Cortex of kidney (tissue), 1 donor: ENCODE measurements around the gene GRIN3A.
"Not testable (repeated sequence)": the region's sequence is repeated elsewhere in the genome, so short reads cannot be mapped to it uniquely, and the experiment has no call there.

Source experiments
- DNase-seq: peaks from one replicate; lab custom pipeline; 2025; lab: John Stamatoyannopoulos, UW

The GRIN3A gene

DNA sequence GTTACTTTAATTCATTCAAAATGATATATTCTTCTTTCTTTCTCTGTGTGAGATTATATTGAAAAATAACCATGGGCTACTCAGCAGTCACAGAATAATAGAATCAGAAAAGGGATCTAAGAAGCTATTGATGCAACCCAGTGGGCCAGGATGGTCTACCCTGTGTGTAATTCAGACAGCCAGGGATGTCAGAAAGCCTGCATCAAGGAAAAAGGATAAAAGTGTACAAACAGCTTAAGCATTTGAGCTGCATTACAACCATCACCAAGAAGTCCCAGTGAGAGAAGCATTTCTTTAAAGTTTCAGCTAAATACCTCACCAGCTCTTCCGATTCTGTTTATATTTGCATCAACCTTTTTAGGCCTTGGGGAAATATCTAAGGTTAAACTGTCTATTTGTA lies 105.8 kb downstream of the GRIN3A start:
- DNase-seq: no peak

- no peak for DNase-seq
These were observed 106.6 kb downstream of the GRIN3A start for GRCh38 chr9:101631892-101632291.

DNA sequence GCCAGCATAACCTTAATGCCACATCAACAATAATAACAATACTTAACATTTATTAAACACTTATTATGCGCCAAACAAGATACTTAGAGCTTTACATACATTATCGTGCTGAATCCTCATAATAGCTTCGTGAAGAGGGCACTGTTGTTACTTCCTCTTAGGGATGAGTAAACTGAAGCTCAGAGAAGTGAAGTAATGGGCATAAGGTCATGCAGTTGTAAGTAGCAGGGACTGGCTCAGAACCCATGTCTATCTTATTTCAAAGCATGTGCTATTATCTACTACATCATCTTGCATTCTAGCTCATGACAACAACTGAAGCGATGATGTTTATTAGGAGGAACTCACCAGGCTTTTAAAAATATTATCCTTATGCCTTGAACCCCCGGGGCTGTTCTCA lies 108.8 kb downstream of the GRIN3A start:
- no peak for DNase-seq

DNA sequence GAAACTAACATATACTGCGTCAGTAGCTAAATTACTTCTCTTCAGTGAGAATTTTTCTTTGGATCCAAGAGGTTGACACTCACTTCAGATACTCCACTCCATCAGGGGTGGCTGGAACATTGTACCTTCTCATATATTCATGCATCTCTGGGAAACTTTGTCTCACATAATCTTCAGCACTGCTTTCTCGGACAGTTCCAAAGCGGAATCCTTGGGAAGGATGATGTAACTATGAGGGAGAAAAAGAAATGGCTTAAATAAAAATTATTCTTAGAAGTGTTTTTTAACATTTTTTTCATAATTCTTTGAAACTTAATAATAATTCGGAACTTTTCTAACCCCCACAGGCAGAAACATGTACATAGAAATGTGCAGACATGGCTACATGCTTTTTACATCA lies 110.3 kb downstream of the GRIN3A start:
- DNase-seq: no peak

DNA sequence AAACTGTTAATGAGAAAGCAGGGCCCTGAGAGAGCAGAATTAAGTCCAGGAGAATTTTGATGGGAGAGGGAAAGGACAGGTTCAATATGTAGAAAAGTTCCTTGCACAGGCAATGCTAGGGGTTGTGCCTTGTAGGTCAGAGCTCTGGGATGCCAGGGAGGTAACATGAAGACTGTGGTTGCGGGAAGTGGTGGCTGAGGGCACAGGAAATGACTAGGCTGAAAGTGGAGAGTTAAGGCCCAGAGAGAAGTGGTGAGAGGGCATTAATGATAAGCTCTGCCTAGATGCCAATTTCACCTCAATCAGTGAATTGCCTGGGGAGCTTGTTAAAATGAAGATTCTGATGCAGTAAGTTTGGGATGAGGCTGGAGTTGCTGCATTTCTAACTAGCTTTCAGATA lies 112.2 kb downstream of the GRIN3A start:
- no peak for DNase-seq

- DNase-seq: no peak
These were observed 112.6 kb downstream of the GRIN3A start for GRCh38 chr9:101625876-101626275.

DNA sequence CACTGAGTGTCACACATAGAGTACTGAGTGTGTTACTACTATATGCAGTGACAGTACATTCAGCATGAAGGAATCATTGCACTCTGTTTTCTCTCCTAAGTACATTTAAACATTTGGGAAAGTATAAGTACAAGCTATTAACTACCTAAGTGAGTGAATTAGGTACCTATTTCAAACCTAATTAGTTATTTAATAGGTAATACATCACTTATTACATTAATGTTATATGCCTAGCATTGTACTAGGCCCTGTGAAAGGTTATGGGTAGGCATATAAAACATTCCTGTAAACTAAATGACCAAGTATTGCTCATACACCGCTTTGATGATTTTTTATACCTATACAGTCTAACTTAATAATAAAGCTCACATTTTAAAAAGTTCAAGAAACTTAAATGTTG lies 118.0 kb downstream of the GRIN3A start:
- no peak for DNase-seq

- no peak for DNase-seq
These were observed 119.7 kb downstream of the GRIN3A start for GRCh38 chr9:101618698-101619097.

- DNase-seq: no peak
These were observed 132.9 kb downstream of the GRIN3A start for GRCh38 chr9:101605547-101605946.

- DNase-seq: no peak
These were observed 134.2 kb downstream of the GRIN3A start for GRCh38 chr9:101604296-101604695.

DNA sequence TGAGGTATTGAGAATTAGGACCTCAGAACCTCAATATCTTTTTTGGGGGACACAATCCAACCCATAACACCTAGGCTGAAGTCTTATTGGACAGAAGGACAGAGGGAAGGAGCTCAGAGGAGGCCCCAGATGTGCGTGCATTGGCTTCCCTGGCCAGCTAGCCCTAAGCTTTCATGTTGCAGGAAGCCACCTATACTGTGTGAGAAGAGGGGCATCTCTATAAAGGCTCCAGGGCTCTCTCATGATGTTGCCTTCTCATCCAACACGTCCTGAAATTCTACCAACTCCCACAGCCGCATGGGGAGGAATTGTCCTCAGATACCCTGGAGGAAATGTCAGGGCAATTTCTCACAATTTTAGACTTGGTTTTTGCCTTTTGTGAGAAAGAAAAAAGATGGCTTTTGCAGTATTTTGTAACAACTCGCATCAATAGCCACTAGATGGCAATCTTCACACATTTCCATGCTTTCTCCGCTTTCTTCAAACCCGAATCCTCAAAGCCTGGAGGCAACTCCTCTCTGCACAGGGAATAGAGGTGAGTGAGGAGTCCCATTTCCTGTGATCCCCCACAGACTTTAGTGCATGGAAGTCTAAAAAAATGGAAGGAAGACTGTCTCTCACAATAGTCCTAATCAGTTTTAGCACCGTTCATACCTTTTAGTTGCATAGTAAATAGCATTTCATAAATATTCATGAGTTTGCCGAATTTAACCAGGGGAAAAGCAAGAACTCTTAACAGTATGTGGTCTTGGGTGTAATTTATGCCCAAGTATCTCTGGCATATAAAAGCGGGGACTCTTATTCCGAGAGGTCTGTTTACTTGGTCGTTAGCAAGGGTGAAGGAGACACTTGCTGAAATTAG lies 136.3 kb downstream of the GRIN3A start:
- no peak for DNase-seq

GRCh38 chr9:101594796-101595195 lies 143.7 kb downstream of the GRIN3A start, which contains the start of gene PPP3R2:
TSS of gene PPP3R2 (minus strand) at chr9:101594969. CDS start at chr9:101594921, 48 bp downstream.
- DNase-seq: no peak

GRCh38 chr9:101593345-101593744 lies 145.1 kb downstream of the GRIN3A start:
- DNase-seq: no peak

DNA sequence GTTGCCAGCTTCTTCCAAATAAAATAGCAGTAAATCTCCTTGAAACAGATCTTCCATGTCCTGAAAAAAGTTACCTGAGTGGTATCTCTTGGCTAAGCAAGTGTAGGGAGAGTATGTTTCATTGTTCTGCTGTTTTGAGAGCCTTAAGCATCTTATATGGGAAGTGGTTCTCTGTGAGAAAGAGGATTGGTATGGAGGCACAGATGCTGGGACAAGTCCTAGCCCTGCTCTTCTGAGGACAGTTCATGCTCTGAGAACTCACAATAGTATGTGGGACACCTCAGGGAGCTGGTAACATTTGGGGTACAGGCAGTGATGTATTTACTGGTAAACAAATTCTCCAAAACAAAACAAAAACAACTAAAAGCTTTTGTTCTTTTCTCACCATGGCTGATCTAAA lies 145.7 kb downstream of the GRIN3A start:
- no peak for DNase-seq

- no peak for DNase-seq
These were observed 146.5 kb downstream of the GRIN3A start for GRCh38 chr9:101591787-101592446.

GRCh38 chr9:101590901-101591300 lies 147.5 kb downstream of the GRIN3A start:
- DNase-seq: no peak

GRCh38 chr9:101590074-101590473 lies 148.4 kb downstream of the GRIN3A start:
- DNase-seq: not testable (repeated sequence)

DNA sequence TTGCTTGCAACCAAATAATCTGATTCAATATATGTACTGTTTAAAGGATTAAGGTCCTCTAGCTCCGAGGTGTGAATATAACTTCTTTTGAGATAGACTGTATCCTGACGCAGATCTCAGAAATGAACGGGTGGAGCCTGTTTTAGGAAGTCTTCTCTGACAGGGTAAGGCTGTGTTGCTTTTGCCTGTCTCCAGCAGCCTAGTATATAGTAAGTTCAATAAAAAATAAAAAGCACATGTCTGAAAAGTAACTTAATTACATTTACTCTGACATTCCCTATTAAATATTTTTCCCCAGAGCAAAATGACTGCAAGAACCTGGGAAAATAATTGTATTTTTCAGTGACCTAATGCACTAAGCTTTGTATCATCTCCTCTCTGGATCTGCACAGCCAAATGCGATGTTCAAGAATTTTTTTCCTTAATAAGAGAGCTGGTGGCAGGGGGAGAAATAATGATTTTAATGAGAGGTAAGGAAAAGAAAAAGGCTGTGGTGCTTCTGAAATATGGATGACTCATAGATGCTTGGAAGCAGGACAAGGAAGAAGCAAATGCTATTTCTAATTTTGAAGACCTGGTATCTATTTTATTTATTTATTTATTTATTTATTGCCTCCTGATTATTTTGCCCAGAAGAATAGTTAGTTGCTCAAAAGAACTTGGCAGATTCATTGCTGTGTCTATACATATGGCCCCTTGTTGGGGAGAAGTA lies 151.0 kb downstream of the GRIN3A start:
- no peak for DNase-seq

DNA sequence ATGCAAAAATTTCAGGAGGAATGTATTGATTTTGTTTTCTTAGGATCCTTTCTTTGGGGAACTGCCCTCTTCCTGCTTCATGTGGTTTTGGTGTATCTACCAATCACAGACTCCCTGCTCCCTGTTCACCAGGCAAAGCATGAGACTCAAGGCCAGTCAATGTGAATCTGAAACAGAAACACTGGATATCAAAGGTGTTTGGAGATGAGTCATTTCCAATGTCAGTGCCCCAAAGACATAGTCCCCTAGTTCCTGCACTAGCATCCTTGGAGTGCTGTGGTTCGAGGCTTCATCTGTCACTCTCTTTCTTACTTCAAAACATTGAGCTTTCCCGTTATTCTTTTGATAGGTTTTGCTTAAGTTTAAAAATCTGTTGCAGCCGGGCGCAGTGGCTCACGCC lies 151.8 kb downstream of the GRIN3A start:
- DNase-seq: no peak

GRCh38 chr9:101585740-101586139 lies 152.7 kb downstream of the GRIN3A start:
- no peak for DNase-seq

- no peak for DNase-seq
These were observed 155.9 kb downstream of the GRIN3A start for GRCh38 chr9:101582553-101582952.

DNA sequence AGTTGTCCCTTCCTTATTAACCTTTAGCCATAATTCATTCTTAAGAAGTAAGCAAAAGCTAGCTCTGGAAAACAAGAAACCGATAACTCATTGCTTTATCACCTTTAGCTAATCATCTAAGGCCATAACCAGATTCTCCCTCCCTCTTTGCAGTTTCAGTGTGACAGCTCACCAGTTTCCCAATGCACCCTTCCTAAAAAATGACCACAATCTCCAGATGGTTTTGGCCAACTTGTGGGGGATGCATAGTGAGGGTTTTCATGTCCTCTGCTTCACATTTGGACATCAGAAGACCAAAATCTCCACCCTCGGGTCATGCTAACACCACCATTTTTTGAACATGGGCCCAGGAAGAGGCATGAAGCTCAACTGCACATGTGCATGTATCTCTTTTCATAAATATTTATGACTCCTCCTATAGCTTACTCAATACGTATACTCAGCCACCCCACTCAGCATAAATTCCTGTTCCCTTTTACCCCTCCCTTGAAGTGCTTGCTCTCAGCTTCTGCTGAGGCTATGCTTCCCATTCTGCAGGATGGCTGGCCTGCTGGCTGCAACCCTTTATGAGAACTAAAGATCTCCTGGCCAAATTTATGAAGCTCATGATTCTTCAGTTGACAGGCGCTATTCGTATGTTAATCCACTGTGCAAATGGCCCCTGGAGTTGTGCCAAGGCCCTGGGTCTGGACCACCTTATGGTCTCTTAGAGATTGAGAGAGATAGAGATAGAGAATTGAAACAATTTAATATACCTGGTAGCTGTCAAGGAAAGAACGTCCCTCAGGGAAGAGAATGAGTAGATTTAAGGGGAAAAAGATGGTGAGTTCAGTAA lies 158.5 kb downstream of the GRIN3A start:
- no peak for DNase-seq
